Epithelial cell of esophagus (primary cell): Measurements from ENCODE around the gene TMEM145.

Experiments used
- DNase-seq: peaks from one replicate; pipeline ENCODE4 v3.0.0; 2010; ENCODE audit warnings: low read depth
- H3K4me3 ChIP-seq: 2 replicates; pipeline ENCODE4 v1.5.1; 2011; ENCODE audit warnings: mild to moderate bottlenecking, low read length, control low read depth
- CTCF ChIP-seq: IDR thresholded peaks from 2 replicates; pipeline ENCODE4 v1.5.1; 2011; ENCODE audit warnings: low read depth, mild to moderate bottlenecking, low read length, control low read depth, inconsistent platforms; ENCODE audit not compliant: insufficient read depth; ENCODE audit errors: missing control alignments

TMEM145 gene

GRCh38 chr19:42316223-42317211 lies 3.4 kb downstream of the TMEM145 start:
- no peak for TF ChIP-seq CTCF
- no peak overlapping the region for H3K4me3 ChIP-seq
- DNase-seq: no peak

GRCh38 chr19:42317535-42317934 lies 4.4 kb downstream of the TMEM145 start:
- DNase-seq: no peak
- no peak for TF ChIP-seq CTCF
- no peak overlapping the region for H3K4me3 ChIP-seq

GRCh38 chr19:42322305-42322704 lies 9.2 kb downstream of the TMEM145 start:
- no peak for TF ChIP-seq CTCF
- no peak overlapping the region for H3K4me3 ChIP-seq
- no peak for DNase-seq

GRCh38 chr19:42323473-42323851 lies 10.4 kb downstream of the TMEM145 start:
- DNase-seq: no peak
- TF ChIP-seq CTCF: no peak
- H3K4me3 ChIP-seq: no peak overlapping the region

- H3K4me3 ChIP-seq: no peak overlapping the region
- no peak for DNase-seq
- no peak for TF ChIP-seq CTCF
Measured at GRCh38 chr19:42323852-42324654, 10.9 kb downstream of the TMEM145 start.

- no peak overlapping the region for H3K4me3 ChIP-seq
- no peak for DNase-seq
- TF ChIP-seq CTCF: no peak
Measured at GRCh38 chr19:42324655-42325307, 11.7 kb downstream of the TMEM145 start.
